HepG2 (cell line): ENCODE results near the gene ART4. TPM values are rescaled to one million over a fixed set of nuclear protein-coding genes. Genes with fewer than 3 reads are reported as not detected.
A peak's percentile ranks its signal among the peaks of the same experiment; 100 is the strongest.

Experiments used
- CEBPZ ChIP-seq: IDR thresholded peaks from 2 replicates; pipeline ENCODE4 v1.6.1; 2012; ENCODE audit warnings: low read length, improper control_type of control experiment
- GZF1 ChIP-seq: sonication (generic); formaldehyde crosslinking; IDR thresholded peaks from 2 replicates; pipeline ENCODE4 v1.5.1; 2020; ENCODE audit warnings: mild to moderate bottlenecking, missing genetic modification reagents
- IRF9 ChIP-seq: sonication (generic); formaldehyde crosslinking; IDR thresholded peaks from 2 replicates; pipeline ENCODE4 v1.8.0; 2022; ENCODE audit warnings: missing genetic modification reagents, mild to moderate bottlenecking, borderline replicate concordance
- POLR2AphosphoS5 ChIP-seq: IDR thresholded peaks from 2 replicates; pipeline ENCODE4 v1.6.1; 2012; ENCODE audit warnings: low read depth, low read length
- RNF2 ChIP-seq: fragments of 450-650 bp; conservative IDR thresholded peaks from 2 replicates; pipeline ENCODE4 v1.6.1; 2016; ENCODE audit warnings: low read depth
- TARDBP ChIP-seq: sonication (generic); formaldehyde crosslinking; IDR thresholded peaks from 2 replicates; pipeline ENCODE4 v1.8.0; 2022; ENCODE audit warnings: mild to moderate bottlenecking, missing genetic modification reagents
- TP53 ChIP-seq: sonication (generic); formaldehyde crosslinking; conservative IDR thresholded peaks from 2 replicates; pipeline ENCODE4 v1.4.0; 2020; ENCODE audit warnings: missing genetic modification reagents
- ZMYM3 ChIP-seq: sonication (generic); formaldehyde crosslinking; IDR thresholded peaks from 2 replicates; pipeline ENCODE4 v1.5.1; 2020; ENCODE audit warnings: mild to moderate bottlenecking, missing genetic modification reagents
- ZMYM4 ChIP-seq: sonication (generic); formaldehyde crosslinking; IDR thresholded peaks from 2 replicates; pipeline ENCODE4 v1.8.1; 2023; ENCODE audit warnings: mild to moderate bottlenecking, missing genetic modification reagents
- ZNF143 ChIP-seq: sonication (generic); formaldehyde crosslinking; IDR thresholded peaks from 2 replicates; pipeline ENCODE4 v1.4.0; 2020; ENCODE audit warnings: missing genetic modification reagents
- ZNF644 ChIP-seq: IDR thresholded peaks from 2 replicates; pipeline ENCODE4 v1.6.1; 2016; ENCODE audit warnings: low read depth
- ZNF773 ChIP-seq: sonication (generic); formaldehyde crosslinking; IDR thresholded peaks from 2 replicates; pipeline ENCODE4 v1.4.0; 2020; ENCODE audit warnings: missing genetic modification reagents, borderline replicate concordance
- polyA plus RNA-seq, 8 experiments: library from polyadenylated mRNA; depleted of rRNA in 3 of 8; stranded (reverse) in 7 of 8; unstranded in 1 of 8; fragments of >200 nt; fragmentation: Illumina TruSeq in 4 of 8; extraction: Trizol in 4 of 8; gene quantifications; 2 replicates each; pipeline versions ENCODE4 v1.2.1 to v1.2.3, GENCODE V29; 2011 to 2016; ENCODE audit warnings: low read depth in 4 of 8, missing spikeins in 1 of 8, mixed read lengths in 1 of 8; ENCODE audit not compliant: insufficient read depth in 1 of 8
- total RNA-seq, 5 experiments: library from RNA; depleted of rRNA; stranded (reverse); fragments of >200 nt; fragmentation: Illumina TruSeq; extraction: Trizol; gene quantifications; 2 replicates each; pipeline ENCODE4 v1.2.3, GENCODE V29; 2016; ENCODE audit warnings: low read depth in 1 of 5
- TF ChIP-seq, protein P1 (sequence below): sonication (generic); formaldehyde crosslinking; IDR thresholded peaks from 2 replicates; pipeline ENCODE4 v1.5.0; 2020; ENCODE audit warnings: mild to moderate bottlenecking, missing genetic modification reagents, borderline replicate concordance
- TF ChIP-seq, protein P2 (sequence below): IDR thresholded peaks from 2 replicates; pipeline ENCODE4 v1.6.1; 2016; ENCODE audit warnings: missing genetic modification reagents, missing compliant biosample characterization

The ART4 gene
- total and polyA plus RNA-seq, 2 of the 13 experiments (the other 11 are each of a cell fraction or from before 2014, with no cell fraction given), result 17.6 to 20.3 TPM

DNA sequence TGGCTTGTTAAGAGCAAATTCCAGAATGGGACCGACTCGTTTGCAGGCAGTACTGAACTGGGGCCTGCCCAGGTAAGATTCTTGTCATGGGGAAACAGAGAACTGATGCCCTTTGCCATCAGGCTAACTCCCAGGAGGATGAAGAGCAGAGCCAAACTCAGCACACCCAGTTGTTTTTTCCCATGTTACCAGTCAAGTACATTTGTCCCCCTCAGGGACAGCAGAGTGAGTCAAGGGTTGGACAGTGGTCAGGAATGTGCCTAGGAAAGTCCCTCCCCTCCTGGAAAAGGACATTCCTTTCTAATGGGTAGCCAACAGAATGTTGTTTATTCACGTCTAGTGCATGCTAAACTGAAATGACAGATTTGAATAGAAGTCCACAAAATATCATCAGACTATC, 1.6 kb downstream of the ART4 start (continued):
- TF ChIP-seq, protein P1, sequence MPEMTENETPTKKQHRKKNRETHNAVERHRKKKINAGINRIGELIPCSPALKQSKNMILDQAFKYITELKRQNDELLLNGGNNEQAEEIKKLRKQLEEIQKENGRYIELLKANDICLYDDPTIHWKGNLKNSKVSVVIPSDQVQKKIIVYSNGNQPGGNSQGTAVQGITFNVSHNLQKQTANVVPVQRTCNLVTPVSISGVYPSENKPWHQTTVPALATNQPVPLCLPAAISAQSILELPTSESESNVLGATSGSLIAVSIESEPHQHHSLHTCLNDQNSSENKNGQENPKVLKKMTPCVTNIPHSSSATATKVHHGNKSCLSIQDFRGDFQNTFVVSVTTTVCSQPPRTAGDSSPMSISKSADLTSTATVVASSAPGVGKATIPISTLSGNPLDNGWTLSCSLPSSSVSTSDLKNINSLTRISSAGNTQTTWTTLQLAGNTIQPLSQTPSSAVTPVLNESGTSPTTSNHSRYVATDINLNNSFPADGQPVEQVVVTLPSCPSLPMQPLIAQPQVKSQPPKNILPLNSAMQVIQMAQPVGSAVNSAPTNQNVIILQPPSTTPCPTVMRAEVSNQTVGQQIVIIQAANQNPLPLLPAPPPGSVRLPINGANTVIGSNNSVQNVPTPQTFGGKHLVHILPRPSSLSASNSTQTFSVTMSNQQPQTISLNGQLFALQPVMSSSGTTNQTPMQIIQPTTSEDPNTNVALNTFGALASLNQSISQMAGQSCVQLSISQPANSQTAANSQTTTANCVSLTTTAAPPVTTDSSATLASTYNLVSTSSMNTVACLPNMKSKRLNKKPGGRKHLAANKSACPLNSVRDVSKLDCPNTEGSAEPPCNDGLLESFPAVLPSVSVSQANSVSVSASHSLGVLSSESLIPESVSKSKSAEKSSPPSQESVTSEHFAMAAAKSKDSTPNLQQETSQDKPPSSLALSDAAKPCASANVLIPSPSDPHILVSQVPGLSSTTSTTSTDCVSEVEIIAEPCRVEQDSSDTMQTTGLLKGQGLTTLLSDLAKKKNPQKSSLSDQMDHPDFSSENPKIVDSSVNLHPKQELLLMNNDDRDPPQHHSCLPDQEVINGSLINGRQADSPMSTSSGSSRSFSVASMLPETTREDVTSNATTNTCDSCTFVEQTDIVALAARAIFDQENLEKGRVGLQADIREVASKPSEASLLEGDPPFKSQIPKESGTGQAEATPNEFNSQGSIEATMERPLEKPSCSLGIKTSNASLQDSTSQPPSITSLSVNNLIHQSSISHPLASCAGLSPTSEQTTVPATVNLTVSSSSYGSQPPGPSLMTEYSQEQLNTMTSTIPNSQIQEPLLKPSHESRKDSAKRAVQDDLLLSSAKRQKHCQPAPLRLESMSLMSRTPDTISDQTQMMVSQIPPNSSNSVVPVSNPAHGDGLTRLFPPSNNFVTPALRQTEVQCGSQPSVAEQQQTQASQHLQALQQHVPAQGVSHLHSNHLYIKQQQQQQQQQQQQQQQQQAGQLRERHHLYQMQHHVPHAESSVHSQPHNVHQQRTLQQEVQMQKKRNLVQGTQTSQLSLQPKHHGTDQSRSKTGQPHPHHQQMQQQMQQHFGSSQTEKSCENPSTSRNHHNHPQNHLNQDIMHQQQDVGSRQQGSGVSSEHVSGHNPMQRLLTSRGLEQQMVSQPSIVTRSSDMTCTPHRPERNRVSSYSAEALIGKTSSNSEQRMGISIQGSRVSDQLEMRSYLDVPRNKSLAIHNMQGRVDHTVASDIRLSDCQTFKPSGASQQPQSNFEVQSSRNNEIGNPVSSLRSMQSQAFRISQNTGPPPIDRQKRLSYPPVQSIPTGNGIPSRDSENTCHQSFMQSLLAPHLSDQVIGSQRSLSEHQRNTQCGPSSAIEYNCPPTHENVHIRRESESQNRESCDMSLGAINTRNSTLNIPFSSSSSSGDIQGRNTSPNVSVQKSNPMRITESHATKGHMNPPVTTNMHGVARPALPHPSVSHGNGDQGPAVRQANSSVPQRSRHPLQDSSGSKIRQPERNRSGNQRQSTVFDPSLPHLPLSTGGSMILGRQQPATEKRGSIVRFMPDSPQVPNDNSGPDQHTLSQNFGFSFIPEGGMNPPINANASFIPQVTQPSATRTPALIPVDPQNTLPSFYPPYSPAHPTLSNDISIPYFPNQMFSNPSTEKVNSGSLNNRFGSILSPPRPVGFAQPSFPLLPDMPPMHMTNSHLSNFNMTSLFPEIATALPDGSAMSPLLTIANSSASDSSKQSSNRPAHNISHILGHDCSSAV (CRISPR knock-in tag), result no peak
- TF ChIP-seq POLR2AphosphoS5 (peak; percentile 61), GZF1 (CRISPR knock-in tag) (no peak), ZNF143 (CRISPR knock-in tag) (no peak), ZMYM4 (CRISPR knock-in tag) (peak; percentile 22; the same call in 1 of the 2 replicates), RNF2 (no peak), CEBPZ (no peak), TARDBP (CRISPR knock-in tag) (0 out of 2 replicates have a peak, but pooled peaks have one; percentile 39), TP53 (CRISPR knock-in tag) (no peak), ZNF644 (peak; percentile 87), IRF9 (CRISPR knock-in tag) (no peak), ZNF773 (no peak), ZMYM3 (CRISPR knock-in tag) (no peak)
- TF ChIP-seq, protein P2, sequence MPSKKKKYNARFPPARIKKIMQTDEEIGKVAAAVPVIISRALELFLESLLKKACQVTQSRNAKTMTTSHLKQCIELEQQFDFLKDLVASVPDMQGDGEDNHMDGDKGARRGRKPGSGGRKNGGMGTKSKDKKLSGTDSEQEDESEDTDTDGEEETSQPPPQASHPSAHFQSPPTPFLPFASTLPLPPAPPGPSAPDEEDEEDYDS (CRISPR knock-in tag), result peak; percentile 55; the same call in 1 of the 2 replicates
